EH (cell line): ENCODE data around the gene PLEKHH2.

Source experiments
- DNase-seq: peaks from one replicate; pipeline ENCODE4 v3.0.0-alpha.2; 2015; ENCODE audit warnings: low read depth

Gene PLEKHH2

DNA sequence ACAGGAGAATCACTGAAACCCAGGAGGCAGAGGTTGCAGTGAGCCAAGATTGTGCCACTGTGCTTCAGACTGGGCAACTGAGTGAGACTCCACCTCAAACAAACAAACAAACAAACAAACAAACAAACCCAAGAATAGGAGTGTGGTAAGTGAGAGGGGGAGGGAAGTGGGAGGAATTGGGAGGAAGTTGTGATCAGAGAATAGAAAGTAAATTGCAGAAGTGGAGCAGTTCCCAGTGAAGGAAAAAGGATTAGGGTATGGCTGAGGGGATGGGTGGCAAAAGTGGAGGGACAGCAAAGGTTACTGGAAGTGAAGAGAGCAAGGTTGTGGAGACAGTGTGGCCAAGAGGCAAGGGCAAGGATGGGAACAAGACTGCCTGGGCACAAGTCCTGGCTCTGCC lies 80.3 kb downstream of the PLEKHH2 start:
- no peak for DNase-seq

GRCh38 chr2:43718530-43719124 lies 81.6 kb downstream of the PLEKHH2 start:
- peak; percentile 14 for DNase-seq

GRCh38 chr2:43724728-43725526 lies 87.9 kb downstream of the PLEKHH2 start:
- no peak for DNase-seq

DNA sequence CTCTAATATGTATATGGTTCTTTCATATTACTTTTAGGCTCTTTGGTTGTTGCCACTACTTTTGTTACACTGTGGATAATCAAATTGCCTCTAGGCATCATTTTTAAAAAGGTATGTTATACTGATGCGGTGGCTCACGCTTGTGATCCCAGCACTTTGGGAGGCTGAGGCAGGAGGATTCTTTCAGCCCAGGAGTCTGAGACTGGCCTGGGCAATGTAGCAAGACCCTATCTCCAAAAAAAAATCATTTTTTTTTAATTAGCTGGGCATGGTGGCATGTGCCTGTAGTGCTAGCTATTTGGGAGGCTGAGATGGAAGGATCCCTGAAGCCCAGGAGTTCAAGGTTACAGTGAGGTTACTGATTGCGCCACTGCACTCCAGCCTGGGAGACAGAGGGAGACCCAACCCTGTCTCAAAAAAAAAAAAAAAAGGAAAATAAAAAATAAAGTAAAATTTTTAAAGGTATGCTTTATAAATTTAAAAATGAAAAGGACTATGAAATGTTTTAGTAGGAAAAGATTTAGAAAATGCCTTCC lies 88.7 kb downstream of the PLEKHH2 start:
- DNase-seq = no peak

DNA sequence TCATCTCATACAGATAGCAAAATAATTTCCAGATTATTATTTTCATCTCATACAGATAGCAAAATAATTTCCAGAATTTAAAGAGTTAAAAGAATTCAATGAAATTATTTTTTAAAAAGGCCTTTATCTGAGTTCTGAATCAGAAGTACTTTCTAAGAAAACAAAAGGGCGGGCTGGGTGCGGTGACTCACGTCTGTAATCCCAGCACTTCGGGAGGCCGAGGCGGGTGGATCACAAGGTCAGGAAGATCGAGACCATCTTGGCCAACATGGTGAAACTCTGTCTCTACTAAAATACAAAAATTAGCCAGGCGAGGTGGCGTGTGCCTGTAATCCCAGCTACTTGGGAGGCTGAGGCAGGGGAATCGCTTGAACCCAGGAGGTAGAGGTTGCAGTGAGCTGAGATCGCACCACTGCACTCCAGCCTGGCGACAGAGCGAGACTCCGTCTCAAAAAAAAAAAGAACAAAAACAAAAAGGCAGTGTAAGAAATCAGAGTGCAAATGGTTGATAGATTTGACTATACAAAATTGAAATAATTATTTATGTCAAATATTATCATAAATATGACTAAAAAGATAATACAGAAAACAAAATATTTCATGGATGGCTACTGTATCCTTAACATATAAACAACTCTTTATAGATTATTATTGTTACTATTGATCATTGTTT lies 90.0 kb downstream of the PLEKHH2 start:
- peak; percentile 60 for DNase-seq

DNA sequence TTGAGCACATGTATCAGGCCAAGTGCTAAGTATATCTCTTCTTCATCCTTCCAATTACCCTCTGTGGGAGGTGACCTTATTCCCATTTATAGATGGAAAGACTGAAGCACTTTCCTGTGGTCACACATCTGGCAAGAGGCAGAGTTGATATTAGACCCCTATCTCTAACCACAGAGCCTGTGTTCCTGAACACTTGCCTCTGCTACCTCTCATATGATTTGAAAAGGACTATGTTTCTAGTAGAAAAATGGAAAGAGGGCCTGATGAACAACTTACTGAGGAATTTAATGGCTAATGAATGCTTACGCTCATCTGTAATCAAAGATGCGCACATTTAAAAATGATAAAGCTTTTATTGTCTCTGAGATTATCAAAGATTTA lies 90.6 kb downstream of the PLEKHH2 start:
- DNase-seq = no peak

GRCh38 chr2:43729491-43730174 lies 92.6 kb downstream of the PLEKHH2 start:
- DNase-seq = no peak

DNA sequence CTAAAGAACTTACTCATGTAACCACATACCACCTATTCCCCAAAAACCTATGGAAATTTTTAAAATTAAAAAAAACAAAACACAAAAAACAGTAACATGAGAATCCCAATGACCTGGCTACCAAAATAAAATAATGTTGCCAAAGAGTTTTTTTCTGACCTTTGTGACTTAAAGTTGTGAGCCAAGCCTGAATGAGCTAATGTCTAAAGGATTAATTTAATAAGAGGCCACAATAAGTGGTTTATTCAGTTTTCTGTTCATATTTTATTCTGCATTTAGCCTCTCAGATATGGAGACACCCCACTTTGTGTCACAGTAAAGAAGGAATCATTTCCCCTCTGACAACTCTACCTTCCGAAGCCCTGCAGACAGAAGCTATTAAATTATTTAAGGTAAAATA lies 94.2 kb downstream of the PLEKHH2 start:
- no peak for DNase-seq

DNA sequence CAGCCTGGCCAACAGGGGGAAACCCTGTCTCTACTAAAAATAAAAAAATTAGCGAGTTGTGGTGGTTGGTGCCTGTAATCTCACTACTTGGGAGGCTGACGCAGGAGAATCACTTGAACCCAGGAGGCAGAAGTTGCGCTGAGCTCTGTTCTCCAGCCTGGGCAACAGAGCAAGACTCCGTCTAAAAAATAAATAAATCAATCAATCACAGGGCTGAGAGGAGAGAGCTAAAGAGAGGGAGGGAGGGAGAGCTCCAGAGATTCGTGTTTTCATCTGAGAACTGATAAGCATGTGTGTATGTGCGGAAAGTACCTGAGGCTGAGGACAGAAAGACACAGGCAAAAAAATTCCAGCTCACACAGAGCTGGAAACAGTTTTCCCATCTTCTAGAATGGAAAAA lies 99.6 kb downstream of the PLEKHH2 start:
- no peak for DNase-seq

DNA sequence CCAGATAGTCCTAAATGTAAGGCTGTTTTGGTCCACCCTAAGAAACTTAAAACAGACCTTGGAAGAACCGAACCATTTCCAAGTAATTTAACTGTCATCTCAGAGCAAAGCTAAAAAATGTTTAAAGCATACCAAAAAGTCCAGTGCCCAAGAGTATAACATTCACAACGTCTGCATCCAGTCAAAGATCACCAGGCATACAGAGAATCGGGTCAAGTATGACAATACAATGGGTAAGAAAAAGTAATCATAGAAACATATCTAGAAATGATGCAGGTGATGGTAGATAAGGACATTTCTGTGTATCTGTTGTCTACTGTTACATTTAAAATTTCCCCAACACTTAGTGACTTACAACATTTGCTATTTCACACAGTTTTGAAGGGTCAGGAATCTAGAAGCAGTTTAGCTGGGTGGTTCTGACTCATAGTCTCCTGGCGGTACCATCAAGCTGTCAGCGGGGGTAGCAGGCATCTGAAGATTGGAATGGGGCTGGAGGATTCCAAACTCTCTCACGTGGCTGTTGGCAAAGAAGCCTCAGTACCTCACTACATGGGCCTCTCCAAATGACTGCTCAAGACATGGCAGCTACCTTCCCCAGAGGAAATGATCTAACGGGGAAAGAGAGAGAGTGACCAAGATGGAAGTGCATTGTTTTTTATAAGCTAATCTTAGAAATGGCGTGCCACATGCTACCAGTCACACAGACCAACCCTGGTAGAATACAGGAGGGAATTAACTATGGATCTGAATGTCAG lies 100.2 kb downstream of the PLEKHH2 start:
- peak; percentile 91 for DNase-seq

- DNase-seq = peak; percentile 23
These were observed 100.8 kb downstream of the PLEKHH2 start for GRCh38 chr2:43737855-43738254.

- DNase-seq = no peak
These were observed 101.2 kb downstream of the PLEKHH2 start for GRCh38 chr2:43738257-43738656.

DNA sequence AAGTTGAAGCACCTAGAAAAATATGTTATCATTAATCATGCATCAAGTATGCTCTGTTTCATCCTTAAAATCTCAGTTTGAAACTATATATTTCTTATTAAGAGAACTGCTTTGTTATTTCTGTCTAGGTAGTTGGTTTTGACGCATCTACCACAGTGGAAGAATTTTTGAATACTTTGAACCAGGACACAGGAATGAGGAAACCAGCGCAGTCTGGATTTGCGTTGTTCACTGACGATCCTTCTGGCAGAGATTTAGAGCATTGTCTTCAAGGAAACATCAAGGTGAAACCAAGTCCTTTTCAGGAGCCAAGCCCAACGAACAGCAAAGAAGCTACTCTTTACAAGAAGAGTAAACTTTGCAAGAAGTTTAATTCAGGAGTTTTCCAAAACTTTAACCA lies 106.6 kb downstream of the PLEKHH2 start:
- no peak for DNase-seq

- peak; percentile 82 for DNase-seq
These were observed 108.4 kb downstream of the PLEKHH2 start for GRCh38 chr2:43745457-43745856.

- DNase-seq = no peak
These were observed 111.3 kb downstream of the PLEKHH2 start for GRCh38 chr2:43748333-43748732.

DNA sequence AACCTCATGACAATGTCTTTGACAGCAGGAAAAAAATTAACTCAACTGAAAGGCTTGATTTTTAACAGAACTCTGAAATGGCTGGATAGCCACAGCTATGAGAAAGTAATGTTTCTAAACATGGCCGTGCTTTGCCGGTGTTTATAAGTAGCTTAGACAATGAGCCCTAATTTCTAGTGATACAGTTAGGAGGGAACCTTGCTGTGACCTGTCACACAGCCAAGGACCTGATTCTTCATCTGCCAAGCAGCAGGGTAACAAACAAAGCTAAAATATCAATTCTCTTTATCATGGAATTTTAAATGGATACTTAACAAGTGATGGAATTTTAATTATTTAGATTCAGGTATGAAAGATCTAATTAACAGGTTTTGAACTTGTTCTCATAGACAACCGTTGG lies 112.5 kb downstream of the PLEKHH2 start:
- no peak for DNase-seq

DNA sequence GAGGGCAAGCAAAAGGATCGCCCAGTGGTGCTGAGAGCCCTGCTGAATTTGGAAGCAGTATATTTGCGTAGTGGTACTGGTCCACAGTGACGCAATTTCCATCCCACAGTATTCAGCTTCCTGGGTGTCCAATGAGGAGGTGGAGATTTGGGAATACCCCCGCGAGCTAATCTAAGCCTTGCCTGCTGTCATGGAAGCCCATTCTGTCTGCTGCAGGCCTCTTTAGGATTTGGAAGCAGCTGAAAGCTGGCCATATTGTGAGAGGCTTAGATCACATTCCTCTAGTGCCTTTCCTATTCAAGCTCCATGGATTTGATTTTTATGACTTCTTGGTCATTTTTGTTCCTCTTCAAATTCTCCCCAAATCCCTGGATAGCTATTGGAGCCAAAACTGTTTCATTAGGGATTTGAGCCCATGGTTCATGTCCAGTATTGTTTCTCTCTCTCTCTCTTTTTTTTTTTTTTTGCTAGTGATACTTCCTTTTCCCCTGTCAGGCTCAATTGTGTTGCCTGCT lies 114.5 kb downstream of the PLEKHH2 start:
- DNase-seq = no peak

DNA sequence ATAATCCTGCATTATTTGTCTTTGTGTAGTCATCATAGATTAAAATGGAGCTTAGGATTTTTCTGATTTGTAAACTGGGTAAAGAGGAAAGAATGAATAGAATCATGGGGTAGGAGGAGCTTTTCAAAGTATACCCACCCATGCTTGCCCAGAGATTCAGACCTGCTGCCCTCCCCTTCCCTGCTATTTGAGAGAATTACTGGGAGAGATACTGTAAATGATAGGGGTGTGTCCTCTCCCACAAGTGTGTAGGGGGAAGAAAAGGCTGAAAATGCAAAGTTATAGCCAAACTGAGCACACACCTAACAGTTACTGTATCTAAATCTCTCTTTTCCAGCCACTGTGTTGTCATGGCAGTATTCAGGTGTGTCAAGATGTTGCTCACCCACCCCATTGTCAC lies 115.2 kb downstream of the PLEKHH2 start:
- DNase-seq = no peak

DNA sequence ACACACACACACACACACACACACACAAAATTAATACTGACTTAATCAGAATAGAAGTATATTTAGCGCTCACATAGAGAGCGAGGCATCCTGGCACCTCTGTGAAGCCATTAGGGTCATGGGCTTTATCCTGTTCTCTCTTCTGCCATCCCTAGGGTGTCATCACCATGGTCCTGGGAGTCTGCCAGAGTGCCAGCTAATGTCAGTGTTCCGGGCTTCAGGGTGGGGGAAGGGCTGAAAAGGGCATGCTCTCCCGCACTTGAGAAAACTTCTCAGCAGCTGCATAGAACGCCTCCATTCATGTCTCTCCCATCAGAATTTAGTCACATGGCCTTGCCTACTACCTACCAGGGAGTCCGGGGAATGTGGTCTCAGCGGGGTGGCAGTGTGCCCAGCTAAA lies 117.1 kb downstream of the PLEKHH2 start:
- no peak for DNase-seq

GRCh38 chr2:43758739-43759138 lies 121.7 kb downstream of the PLEKHH2 start:
- peak; percentile 61 for DNase-seq

GRCh38 chr2:43759195-43759594 lies 122.1 kb downstream of the PLEKHH2 start:
- DNase-seq = peak; percentile 78
